ENCODE results near the gene SPINK14.

GRCh38 chr5:148201151-148201550 is 32.8 kb downstream of the SPINK14 start:
- TF ChIP-seq POLR2A (IDR thresholded peaks at IDR 0.05), result no peak
- TF ChIP-seq CTCF (IDR thresholded peaks at IDR 0.05), result no peak
- no peak for TF ChIP-seq POLR2AphosphoS5 (IDR thresholded peaks at IDR 0.05)
